A673 (cell line): Measurements from ENCODE around the gene SSH2.

ENCODE experiments used
- EZH2 ChIP-seq: fragments of 200-600 bp; sonication (generic); IDR thresholded peaks from 2 replicates; pipeline ENCODE4 v1.6.1; 2017; ENCODE audit warnings: borderline replicate concordance, low read depth, mild to moderate bottlenecking, mixed read lengths, antibody characterized with exemption, low read length; ENCODE audit not compliant: poor library complexity, severe bottlenecking
- TF ChIP-seq, protein P1 (sequence below): fragments of 300-800, 200-600 bp; sonication (generic); conservative IDR thresholded peaks from 2 replicates; pipeline ENCODE4 v1.5.1; 2017; ENCODE audit warnings: low read depth, mild to moderate bottlenecking, antibody characterized with exemption, low read length, moderate library complexity, mixed read lengths

DNA sequence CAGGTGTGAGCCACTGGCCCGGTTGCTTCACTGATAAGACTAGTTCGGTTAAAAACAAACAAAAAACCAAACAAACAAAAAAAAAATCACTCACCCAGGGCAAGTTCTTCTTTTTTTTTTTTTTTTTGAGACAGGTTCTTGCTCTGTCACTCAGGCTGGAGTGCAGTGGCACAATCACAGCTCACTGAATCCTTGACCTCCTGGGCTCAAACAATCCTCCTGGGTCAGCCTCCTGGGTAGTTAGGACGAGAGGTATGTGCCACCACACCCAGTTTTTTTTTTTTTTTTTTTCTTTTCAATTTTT lies 187.9 kb downstream of the SSH2 start:
- TF ChIP-seq, protein P1, sequence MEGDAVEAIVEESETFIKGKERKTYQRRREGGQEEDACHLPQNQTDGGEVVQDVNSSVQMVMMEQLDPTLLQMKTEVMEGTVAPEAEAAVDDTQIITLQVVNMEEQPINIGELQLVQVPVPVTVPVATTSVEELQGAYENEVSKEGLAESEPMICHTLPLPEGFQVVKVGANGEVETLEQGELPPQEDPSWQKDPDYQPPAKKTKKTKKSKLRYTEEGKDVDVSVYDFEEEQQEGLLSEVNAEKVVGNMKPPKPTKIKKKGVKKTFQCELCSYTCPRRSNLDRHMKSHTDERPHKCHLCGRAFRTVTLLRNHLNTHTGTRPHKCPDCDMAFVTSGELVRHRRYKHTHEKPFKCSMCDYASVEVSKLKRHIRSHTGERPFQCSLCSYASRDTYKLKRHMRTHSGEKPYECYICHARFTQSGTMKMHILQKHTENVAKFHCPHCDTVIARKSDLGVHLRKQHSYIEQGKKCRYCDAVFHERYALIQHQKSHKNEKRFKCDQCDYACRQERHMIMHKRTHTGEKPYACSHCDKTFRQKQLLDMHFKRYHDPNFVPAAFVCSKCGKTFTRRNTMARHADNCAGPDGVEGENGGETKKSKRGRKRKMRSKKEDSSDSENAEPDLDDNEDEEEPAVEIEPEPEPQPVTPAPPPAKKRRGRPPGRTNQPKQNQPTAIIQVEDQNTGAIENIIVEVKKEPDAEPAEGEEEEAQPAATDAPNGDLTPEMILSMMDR, result no peak
- TF ChIP-seq EZH2, result no peak
